HG03378 (cell line): ENCODE data around the gene OPCML.

Experiments used
- ATAC-seq: cut with Tn5 transposase; IDR thresholded peaks from one replicate; pipeline ENCODE4 v1.9.1; 2021; ENCODE audit warnings: mild to moderate bottlenecking, moderate library complexity; ENCODE audit not compliant: unreplicated experiment

The OPCML gene

GRCh38 chr11:133303262-133303661 lies 229.0 kb downstream of the OPCML start:
- no peak for ATAC-seq

- no peak for ATAC-seq
Observed at GRCh38 chr11:133302056-133302455, 230.2 kb downstream of the OPCML start.

GRCh38 chr11:133300666-133301065 lies 231.6 kb downstream of the OPCML start:
- ATAC-seq, result no peak

GRCh38 chr11:133291780-133292179 lies 240.5 kb downstream of the OPCML start:
- ATAC-seq, result no peak

- ATAC-seq, result no peak
Observed at GRCh38 chr11:133285359-133285758, 246.9 kb downstream of the OPCML start.

- no peak for ATAC-seq
Observed at GRCh38 chr11:133284156-133284555, 248.1 kb downstream of the OPCML start.

GRCh38 chr11:133277886-133278285 lies 254.4 kb downstream of the OPCML start:
- ATAC-seq, result no peak

- no peak for ATAC-seq
Observed at GRCh38 chr11:133271871-133272776, 260.2 kb downstream of the OPCML start.

GRCh38 chr11:133271206-133271605 lies 261.1 kb downstream of the OPCML start:
- no peak for ATAC-seq

GRCh38 chr11:133269267-133269666 lies 263.0 kb downstream of the OPCML start:
- peak; percentile 97 for ATAC-seq

GRCh38 chr11:133266986-133267385 lies 265.3 kb downstream of the OPCML start:
- no peak for ATAC-seq

- ATAC-seq, result no peak
Observed at GRCh38 chr11:133265530-133266035, 266.7 kb downstream of the OPCML start.

- no peak for ATAC-seq
Observed at GRCh38 chr11:133263332-133263731, 269.0 kb downstream of the OPCML start.

- no peak for ATAC-seq
Observed at GRCh38 chr11:133258751-133259150, 273.6 kb downstream of the OPCML start.

- ATAC-seq, result no peak
Observed at GRCh38 chr11:133254601-133255000, 277.7 kb downstream of the OPCML start.

GRCh38 chr11:133253570-133253969 lies 278.7 kb downstream of the OPCML start:
- ATAC-seq, result no peak

GRCh38 chr11:133251841-133252240 lies 280.5 kb downstream of the OPCML start:
- ATAC-seq, result no peak

- ATAC-seq, result no peak
Observed at GRCh38 chr11:133249530-133249929, 282.8 kb downstream of the OPCML start.

- no peak for ATAC-seq
Observed at GRCh38 chr11:133249065-133249464, 283.2 kb downstream of the OPCML start.

- no peak for ATAC-seq
Observed at GRCh38 chr11:133243832-133244231, 288.5 kb downstream of the OPCML start.

- ATAC-seq, result no peak
Observed at GRCh38 chr11:133240908-133241655, 291.2 kb downstream of the OPCML start.

GRCh38 chr11:133239575-133239974 lies 292.7 kb downstream of the OPCML start:
- no peak for ATAC-seq
